PC-3 (cell line): ENCODE results near the gene ARL16.

Source experiments
- CTCF ChIP-seq: fragments of 300-600 bp; sonication (generic); conservative IDR thresholded peaks from 2 replicates; pipeline ENCODE4 v1.5.1; 2017; ENCODE audit warnings: antibody characterized with exemption, low read depth, mild to moderate bottlenecking, low read length
- EZH2 ChIP-seq: fragments of 300-600 bp; sonication (generic); IDR thresholded peaks from one replicate; pipeline ENCODE4 v1.6.1; 2017; ENCODE audit warnings: antibody characterized with exemption, mild to moderate bottlenecking, low read length; ENCODE audit not compliant: unreplicated experiment

GRCh38 chr17:81636505-81637288, 46.9 kb downstream of the ARL16 start, which contains the start of the genes NPLOC4 and TSPAN10:
- TF ChIP-seq CTCF, result no peak
- TF ChIP-seq EZH2, result no peak
